Kidney epithelial cell (primary cell): ENCODE measurements around the gene ALG12. TPM values are rescaled to one million over a fixed set of nuclear protein-coding genes. Genes with fewer than 3 reads are reported as not detected.
A peak's percentile ranks its signal among the peaks of the same experiment; 100 is the strongest.

Experiments
- DNase-seq: peaks from one replicate; pipeline ENCODE4 v3.0.0-alpha.2; 2010; ENCODE audit warnings: low read depth
- H3K27me3 ChIP-seq: 2 replicates; pipeline ENCODE4 v1.6.0; 2011; ENCODE audit warnings: low read length; ENCODE audit not compliant: control insufficient read depth, insufficient read depth
- H3K36me3 ChIP-seq: 2 replicates; pipeline ENCODE4 v1.5.1; 2011; ENCODE audit warnings: low read length; ENCODE audit not compliant: control insufficient read depth, insufficient read depth
- H3K4me3 ChIP-seq: 2 replicates; pipeline ENCODE4 v1.5.1; 2011; ENCODE audit warnings: low read depth, mild to moderate bottlenecking, control low read depth, low read length
- total RNA-seq: library from RNA; depleted of rRNA; stranded (reverse); fragments of >200 nt; gene quantifications from 2 replicates; pipeline ENCODE4 v1.2.3, GENCODE V29; 2015
- TF ChIP-seq, protein P1 (sequence below): IDR thresholded peaks from 2 replicates; pipeline ENCODE4 v1.5.1; 2011; ENCODE audit warnings: mild to moderate bottlenecking, moderate library complexity, low read length, control low read depth, inconsistent platforms; ENCODE audit not compliant: insufficient read depth, poor library complexity, severe bottlenecking

The ALG12 gene
- total RNA-seq, 1 donor from 2014 or later, result 24.3 TPM

DNA sequence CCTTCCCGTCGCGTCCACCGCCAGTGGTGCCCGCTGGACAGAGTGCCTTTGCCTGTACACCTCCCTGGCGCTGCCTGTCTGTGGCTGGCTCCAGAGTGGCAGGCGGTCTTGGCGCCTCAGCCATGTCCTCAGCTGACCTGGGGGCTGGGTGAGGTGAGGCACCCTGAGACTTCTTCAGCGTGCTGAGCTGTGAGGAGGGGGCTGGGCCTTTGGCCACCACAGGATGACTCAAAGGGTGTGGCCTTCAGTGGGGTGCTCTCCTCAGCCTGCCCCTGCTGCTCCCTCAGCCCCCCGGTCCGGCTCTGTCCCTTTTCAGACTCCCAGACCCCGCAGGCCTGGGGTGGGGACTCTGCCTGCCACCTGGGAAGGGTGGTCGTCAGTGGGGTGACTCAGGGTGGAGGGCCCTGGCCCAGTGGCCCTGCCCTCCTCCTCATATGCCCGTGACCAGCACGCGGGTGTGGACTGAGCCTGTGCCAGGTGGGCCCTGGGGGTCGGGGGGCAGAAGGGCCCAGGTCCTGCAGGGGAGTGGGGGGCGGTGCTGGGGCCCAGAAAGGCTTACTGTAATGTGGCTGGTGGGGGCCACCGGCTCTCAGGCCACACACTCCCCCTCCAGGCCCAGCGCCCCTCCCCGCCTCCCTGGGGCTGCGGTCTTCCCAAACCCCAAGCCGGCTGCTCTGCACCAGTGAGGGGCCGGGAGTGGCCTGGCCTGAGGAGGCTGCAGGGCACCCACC lies 16.1 kb upstream of the ALG12 start:
- Histone ChIP-seq H3K36me3 (no peaks in the 10 kb centered on the region), H3K27me3 (peaks cover 5% of the 10 kb centered on the region), H3K4me3 (peak overlapping the region; percentile 17)
- DNase-seq, result no peak
- TF ChIP-seq, protein P1, sequence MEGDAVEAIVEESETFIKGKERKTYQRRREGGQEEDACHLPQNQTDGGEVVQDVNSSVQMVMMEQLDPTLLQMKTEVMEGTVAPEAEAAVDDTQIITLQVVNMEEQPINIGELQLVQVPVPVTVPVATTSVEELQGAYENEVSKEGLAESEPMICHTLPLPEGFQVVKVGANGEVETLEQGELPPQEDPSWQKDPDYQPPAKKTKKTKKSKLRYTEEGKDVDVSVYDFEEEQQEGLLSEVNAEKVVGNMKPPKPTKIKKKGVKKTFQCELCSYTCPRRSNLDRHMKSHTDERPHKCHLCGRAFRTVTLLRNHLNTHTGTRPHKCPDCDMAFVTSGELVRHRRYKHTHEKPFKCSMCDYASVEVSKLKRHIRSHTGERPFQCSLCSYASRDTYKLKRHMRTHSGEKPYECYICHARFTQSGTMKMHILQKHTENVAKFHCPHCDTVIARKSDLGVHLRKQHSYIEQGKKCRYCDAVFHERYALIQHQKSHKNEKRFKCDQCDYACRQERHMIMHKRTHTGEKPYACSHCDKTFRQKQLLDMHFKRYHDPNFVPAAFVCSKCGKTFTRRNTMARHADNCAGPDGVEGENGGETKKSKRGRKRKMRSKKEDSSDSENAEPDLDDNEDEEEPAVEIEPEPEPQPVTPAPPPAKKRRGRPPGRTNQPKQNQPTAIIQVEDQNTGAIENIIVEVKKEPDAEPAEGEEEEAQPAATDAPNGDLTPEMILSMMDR, result no peak

DNA sequence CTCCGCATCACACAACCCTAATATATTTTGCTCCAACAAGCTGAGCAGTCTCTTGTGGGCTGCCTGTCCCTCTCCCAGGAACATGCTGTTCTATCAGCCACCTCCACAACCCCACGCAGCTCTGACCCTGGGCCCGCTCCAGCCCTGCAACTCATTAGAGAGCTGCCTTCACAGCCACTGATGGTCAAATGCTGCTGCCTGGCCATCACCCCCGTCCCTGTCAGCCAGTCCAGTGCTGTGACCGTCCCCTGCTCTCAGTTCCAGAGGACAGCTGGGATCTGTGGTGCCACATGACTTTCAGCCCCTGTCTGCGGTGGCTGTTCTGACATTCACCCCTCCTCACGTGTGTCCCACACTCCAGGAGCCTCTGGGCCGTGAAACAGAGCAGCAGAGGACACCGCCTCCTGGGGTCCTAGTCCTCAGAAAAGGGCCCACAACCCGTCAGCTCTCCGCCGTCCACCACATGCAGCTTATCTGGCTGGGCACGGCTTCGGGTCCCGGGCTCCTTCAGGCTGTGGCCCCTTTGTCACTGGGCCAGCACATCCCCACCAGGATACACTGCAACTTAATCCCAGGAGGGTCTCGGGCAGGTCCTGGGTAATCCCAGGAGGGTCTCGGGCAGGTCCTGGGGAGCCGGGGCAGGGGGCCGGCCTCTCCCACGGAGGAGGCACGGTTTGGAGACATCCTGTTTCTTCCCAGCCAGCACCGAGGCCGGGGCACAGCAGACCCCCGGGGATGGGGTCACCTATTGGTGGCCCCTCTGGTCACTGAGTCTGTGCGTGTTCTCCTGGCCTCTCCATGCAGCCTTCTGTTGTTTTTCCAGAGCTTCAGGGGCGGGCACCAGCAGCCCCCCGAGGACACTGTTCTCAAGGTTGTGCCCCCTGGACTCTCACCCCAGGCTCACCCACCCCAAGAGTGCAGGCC lies 15.3 kb upstream of the ALG12 start:
- TF ChIP-seq, protein P1, result no peak
- no peak overlapping the region for H3K4me3 ChIP-seq
- H3K27me3 ChIP-seq, result peaks cover 12% of the 10 kb centered on the region
- no peak for DNase-seq
- no peaks in the 10 kb centered on the region for H3K36me3 ChIP-seq

DNA sequence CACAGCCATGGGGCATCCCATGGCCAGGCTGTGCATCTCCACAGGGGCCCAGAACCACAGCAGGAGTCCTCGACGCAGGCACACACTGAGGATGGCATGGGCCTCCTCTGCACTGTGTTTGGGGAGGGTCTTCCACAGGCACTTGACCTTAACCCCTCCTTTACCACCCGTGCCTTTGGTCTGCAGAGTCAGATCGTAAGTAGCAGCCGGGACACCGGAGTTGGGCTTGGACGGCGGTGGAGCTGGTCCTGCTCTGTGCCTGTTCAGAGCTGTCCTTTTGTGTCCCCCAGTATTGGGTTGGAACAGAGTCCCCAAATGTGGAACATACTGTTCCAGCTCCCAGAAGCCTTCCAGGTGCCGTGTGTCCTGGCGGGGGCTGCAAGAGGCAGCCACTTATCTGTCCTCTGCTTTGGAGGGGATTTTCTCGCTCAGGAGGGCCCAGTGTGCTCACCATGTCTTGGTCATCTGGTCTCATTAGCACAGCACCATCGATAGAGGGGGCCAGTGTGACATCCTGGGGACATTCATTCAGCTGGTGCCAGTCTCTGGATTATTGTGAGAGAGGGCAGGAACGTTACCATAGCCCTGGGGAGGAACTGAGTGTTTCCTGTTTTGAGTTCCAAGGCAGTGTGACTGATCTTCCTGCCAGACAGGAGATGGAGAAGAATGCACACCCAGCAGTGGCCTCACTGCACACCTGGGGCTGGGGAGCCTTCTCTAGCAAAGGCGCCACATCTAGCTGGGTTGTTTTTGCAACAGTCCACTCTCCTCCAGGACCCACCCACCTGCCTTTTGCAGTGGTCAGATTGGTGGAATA lies 12.6 kb upstream of the ALG12 start:
- Histone ChIP-seq H3K27me3 (peaks cover 12% of the 10 kb centered on the region), H3K36me3 (no peaks in the 10 kb centered on the region), H3K4me3 (no peak overlapping the region)
- TF ChIP-seq, protein P1, result peak; percentile 70
- peak; percentile 50 for DNase-seq

DNA sequence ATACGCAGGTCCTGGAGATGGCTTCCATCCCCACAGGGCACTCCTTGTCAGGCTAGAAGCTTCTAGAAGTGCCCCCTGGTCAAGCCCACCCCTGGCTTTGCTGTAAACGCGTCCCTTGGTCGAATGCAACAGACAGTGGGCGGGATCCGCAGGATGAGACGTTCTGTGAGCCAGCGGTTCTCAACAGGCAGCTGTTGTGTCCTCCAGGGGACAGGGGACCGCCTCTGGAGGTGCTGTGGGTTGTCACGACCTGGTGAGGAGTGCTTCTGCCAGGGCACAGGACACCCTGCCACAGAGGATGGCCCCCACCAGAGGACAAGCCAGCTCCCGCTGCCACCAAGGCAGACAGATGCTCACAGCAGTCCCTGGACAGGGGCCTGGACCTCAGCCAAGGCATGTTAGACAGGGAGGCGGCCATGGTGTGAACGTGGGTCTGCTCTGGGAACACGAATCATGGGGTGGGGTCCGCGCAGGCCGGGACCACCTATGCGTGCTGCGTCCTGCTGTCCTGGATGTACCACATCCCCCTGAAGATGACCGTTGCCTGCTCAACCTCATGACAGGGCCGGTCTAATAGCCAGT lies 11.8 kb upstream of the ALG12 start:
- TF ChIP-seq, protein P1, result no peak
- no peak overlapping the region for H3K4me3 ChIP-seq
- DNase-seq, result no peak
- H3K27me3 ChIP-seq, result peaks cover 12% of the 10 kb centered on the region
- H3K36me3 ChIP-seq, result no peaks in the 10 kb centered on the region

DNA sequence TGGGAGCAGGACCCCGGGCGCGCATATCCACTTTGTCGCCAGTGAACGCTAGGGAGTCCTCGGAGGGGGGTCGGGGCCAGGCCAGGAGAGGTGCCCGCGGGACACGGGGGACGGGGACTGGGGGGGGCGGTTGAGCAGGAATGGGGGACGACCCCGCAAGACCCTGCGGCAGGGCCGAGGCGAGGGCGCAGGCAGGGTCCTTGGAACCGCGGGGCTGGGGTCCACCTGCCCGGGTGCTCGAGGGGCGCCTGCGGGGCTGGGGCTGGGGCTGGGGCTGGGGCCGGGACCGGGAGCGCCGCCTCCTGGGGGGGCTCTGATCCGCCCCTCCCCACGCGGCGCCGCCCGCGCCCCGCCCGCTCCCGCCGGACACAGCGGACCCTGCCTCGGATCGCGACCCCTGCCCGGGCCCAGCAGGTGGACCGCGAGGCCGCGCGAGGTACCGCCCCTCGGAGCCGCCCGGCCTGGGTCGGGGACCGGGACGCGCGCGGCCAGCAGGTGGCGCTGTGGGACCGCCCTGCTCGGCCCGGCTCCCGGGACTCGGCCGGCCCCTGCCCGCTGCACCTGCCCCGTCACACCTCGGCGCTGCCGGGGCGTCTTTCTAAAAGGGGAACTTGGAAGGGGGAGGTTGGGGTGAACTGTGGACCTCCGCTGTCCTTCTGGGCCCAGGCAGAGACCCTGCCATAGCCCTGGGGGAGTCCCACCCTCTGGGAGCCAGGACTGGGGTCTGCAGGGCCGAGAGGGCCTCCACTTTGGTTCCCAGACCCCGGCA lies 11.2 kb upstream of the ALG12 start:
- Histone ChIP-seq H3K36me3 (no peaks in the 10 kb centered on the region), H3K4me3 (no peak overlapping the region), H3K27me3 (peaks cover 12% of the 10 kb centered on the region)
- no peak for DNase-seq
- TF ChIP-seq, protein P1, result no peak
